ENCODE results near the gene BID. TPM values are rescaled to one million over a fixed set of nuclear protein-coding genes. Genes with fewer than 3 reads are reported as not detected.

BID gene
- total RNA-seq, 1 experiment from 2014 or later = 32.5 TPM

DNA sequence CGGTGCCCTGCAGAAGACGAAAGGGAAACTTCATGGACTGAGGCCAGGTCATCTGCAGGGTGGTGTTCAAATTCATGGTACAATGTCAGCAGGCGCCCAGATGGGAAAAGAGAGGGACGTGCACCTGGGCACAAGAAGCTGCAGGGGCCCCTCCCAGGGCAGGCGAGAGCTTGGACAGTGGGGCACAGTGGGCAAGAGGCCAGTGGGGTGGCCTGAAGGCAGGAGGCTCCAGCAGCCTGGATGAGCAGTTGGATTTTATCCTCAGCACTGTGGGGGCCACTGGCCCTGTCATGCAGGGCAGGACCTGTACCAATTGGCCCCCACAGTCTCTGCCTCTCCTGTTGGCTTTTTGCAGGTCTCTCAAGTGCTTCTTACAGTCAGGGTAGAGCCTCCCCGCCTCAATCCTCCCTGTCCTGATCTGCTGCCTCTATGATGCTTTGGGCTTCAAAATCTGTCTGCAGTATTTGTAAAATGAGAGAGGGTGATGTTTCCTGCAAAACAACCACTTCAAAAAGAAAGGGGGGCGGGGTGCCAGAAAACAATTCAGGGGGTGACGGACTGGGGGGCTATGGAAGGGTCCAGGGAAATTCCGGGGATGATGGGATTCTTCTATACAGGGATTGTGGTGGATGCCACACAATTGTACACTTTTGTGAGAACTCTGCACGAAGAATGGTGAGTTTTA, 1.7 kb upstream of the BID start (continued):
- no peak for TF ChIP-seq AFF4 (CRISPR knock-in tag; IDR thresholded peaks at IDR 0.05; ENCODE audit: borderline replicate concordance)
- no peak for TF ChIP-seq GRHL2 (CRISPR knock-in tag; IDR thresholded peaks at IDR 0.05; ENCODE audit: insufficient replicate concordance, severe bottlenecking)
- TF ChIP-seq ZNF138 (CRISPR knock-in tag; conservative IDR thresholded peaks at IDR 0.05) = no peak
- TF ChIP-seq, protein P1, sequence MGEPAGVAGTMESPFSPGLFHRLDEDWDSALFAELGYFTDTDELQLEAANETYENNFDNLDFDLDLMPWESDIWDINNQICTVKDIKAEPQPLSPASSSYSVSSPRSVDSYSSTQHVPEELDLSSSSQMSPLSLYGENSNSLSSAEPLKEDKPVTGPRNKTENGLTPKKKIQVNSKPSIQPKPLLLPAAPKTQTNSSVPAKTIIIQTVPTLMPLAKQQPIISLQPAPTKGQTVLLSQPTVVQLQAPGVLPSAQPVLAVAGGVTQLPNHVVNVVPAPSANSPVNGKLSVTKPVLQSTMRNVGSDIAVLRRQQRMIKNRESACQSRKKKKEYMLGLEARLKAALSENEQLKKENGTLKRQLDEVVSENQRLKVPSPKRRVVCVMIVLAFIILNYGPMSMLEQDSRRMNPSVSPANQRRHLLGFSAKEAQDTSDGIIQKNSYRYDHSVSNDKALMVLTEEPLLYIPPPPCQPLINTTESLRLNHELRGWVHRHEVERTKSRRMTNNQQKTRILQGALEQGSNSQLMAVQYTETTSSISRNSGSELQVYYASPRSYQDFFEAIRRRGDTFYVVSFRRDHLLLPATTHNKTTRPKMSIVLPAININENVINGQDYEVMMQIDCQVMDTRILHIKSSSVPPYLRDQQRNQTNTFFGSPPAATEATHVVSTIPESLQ (CRISPR knock-in tag; IDR thresholded peaks at IDR 0.05) = no peak
- TF ChIP-seq STAT6 (CRISPR knock-in tag; conservative IDR thresholded peaks at IDR 0.05; ENCODE audit: low read depth) = no peak
- TF ChIP-seq, protein P2, sequence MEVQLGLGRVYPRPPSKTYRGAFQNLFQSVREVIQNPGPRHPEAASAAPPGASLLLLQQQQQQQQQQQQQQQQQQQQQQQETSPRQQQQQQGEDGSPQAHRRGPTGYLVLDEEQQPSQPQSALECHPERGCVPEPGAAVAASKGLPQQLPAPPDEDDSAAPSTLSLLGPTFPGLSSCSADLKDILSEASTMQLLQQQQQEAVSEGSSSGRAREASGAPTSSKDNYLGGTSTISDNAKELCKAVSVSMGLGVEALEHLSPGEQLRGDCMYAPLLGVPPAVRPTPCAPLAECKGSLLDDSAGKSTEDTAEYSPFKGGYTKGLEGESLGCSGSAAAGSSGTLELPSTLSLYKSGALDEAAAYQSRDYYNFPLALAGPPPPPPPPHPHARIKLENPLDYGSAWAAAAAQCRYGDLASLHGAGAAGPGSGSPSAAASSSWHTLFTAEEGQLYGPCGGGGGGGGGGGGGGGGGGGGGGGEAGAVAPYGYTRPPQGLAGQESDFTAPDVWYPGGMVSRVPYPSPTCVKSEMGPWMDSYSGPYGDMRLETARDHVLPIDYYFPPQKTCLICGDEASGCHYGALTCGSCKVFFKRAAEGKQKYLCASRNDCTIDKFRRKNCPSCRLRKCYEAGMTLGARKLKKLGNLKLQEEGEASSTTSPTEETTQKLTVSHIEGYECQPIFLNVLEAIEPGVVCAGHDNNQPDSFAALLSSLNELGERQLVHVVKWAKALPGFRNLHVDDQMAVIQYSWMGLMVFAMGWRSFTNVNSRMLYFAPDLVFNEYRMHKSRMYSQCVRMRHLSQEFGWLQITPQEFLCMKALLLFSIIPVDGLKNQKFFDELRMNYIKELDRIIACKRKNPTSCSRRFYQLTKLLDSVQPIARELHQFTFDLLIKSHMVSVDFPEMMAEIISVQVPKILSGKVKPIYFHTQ (CRISPR knock-in tag; IDR thresholded peaks at IDR 0.05) = no peak
- no peak for TF ChIP-seq OVOL2 (CRISPR knock-in tag; IDR thresholded peaks at IDR 0.05; ENCODE audit: borderline replicate concordance)

DNA sequence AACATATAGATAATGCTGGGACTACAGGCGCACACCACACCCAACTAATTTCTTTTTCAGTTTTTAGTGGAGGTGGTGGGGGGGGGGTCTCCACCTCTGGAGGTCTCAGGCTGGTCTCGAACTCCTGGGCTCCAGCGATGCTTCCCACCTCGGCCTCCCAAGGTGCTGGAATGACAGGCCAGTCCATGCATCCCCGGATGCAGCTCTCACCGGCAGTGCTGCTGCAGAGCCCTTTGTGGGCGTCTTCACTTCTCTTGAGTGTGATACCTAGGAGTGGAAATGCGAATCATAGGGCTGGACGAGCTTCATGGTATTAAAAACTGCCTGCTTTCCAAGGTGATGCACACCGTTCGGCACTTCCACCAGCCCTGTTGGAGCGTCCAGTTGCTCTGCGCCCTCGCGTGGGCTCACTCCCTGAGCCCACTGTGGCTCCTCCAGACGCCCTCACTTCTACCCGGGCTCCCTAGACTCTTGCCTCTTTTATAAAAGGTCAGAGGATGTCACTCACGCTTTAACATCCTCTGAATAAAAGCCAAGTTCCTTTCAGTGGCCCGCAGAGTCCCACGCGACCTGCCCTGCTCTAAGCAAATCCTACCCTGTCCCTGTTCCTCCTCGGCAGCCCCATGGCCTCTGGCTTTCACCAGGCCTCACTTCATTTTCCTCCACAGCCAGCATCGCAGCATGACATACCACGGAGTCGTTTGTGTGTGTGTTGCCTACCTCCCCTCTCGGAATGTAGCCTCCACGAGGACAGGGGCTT, 837 bp upstream of the BID start:
- no peak overlapping the region for H3K27ac Mint-ChIP-seq
- DNase-seq (ENCODE audit: low spot score) = no peak
- no peaks in the 10 kb centered on the region for H3K9me3 Mint-ChIP-seq
- H3K27me3 Mint-ChIP-seq (ENCODE audit: low read depth) = peaks cover 5% of the 10 kb centered on the region; the same call in 1 of the 2 replicates
- CTCF ChIA-PET = interaction anchor here (3.3 to 8.2 kb wide), 2 partner anchors 11 to 23 kb away, joined by 11 to 92 read pairs; no protein-coding TSS in a partner anchor
- ATAC-seq = no peak
- POLR2A ChIA-PET = no interaction called here
- no peaks in the 10 kb centered on the region for H3K36me3 Mint-ChIP-seq
- peaks cover 32% of the 10 kb centered on the region for H3K4me1 Mint-ChIP-seq
- peak overlapping the region; percentile 63 for H3K4me3 Mint-ChIP-seq
- TF ChIP-seq SP1 (CRISPR knock-in tag; conservative IDR thresholded peaks at IDR 0.05) = no peak
- TF ChIP-seq ZNF121 (CRISPR knock-in tag; IDR thresholded peaks at IDR 0.05) = no peak
- TF ChIP-seq ATF1 (CRISPR knock-in tag; IDR thresholded peaks at IDR 0.05) = no peak
- TF ChIP-seq, protein P3, sequence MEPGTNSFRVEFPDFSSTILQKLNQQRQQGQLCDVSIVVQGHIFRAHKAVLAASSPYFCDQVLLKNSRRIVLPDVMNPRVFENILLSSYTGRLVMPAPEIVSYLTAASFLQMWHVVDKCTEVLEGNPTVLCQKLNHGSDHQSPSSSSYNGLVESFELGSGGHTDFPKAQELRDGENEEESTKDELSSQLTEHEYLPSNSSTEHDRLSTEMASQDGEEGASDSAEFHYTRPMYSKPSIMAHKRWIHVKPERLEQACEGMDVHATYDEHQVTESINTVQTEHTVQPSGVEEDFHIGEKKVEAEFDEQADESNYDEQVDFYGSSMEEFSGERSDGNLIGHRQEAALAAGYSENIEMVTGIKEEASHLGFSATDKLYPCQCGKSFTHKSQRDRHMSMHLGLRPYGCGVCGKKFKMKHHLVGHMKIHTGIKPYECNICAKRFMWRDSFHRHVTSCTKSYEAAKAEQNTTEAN (CRISPR knock-in tag; IDR thresholded peaks at IDR 0.05) = no peak
- TF ChIP-seq ZNF138 (CRISPR knock-in tag; conservative IDR thresholded peaks at IDR 0.05) = no peak
- TF ChIP-seq OVOL2 (CRISPR knock-in tag; IDR thresholded peaks at IDR 0.05; ENCODE audit: borderline replicate concordance) = no peak
- no peak for TF ChIP-seq CBFB (CRISPR knock-in tag; IDR thresholded peaks at IDR 0.05; ENCODE audit: low read depth)
- TF ChIP-seq FOXK1 (CRISPR knock-in tag; IDR thresholded peaks at IDR 0.05) = no peak
- TF ChIP-seq ATF3 (CRISPR knock-in tag; conservative IDR thresholded peaks at IDR 0.05) = no peak
- TF ChIP-seq HMGXB4 (CRISPR knock-in tag; IDR thresholded peaks at IDR 0.05) = no peak
- TF ChIP-seq, protein P4, sequence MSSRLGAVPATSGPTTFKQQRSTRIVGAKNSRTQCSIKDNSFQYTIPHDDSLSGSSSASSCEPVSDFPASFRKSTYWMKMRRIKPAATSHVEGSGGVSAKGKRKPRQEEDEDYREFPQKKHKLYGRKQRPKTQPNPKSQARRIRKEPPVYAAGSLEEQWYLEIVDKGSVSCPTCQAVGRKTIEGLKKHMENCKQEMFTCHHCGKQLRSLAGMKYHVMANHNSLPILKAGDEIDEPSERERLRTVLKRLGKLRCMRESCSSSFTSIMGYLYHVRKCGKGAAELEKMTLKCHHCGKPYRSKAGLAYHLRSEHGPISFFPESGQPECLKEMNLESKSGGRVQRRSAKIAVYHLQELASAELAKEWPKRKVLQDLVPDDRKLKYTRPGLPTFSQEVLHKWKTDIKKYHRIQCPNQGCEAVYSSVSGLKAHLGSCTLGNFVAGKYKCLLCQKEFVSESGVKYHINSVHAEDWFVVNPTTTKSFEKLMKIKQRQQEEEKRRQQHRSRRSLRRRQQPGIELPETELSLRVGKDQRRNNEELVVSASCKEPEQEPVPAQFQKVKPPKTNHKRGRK (CRISPR knock-in tag; IDR thresholded peaks at IDR 0.05; ENCODE audit: borderline replicate concordance) = no peak

Data from WTC11 (cell line).